Measurements from ENCODE around the gene ENOX1.

The ENOX1 gene

DNA sequence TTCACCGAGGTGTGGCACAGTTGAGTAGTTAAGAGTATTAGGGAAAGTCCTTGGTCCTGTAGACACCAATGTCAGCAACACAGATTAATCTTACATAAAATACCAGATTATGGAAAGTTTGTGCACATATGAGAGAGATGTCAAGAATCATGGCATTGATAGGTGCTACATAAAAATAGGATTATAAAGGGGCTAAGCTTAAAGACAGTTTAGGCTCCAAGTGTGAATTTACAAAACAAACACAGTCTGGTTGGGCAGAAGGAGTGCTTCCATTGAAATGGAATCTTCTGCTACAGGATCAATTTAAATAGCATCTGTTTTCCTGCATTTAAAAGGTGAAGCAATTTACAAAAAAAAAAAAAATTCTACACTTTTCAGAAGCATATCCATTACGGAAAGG, 470.5 kb downstream of the ENOX1 start:
- DNase-seq (ENCODE audit: low read depth, low spot score) = no peak

- no peak for DNase-seq (ENCODE audit: low read depth, low spot score)
Measured at GRCh38 chr13:43315522-43315921, 471.2 kb downstream of the ENOX1 start.

- DNase-seq (ENCODE audit: low read depth, low spot score) = no peak
Measured at GRCh38 chr13:43309311-43309710, 477.5 kb downstream of the ENOX1 start.

- DNase-seq (ENCODE audit: low read depth, low spot score) = no peak
Measured at GRCh38 chr13:43307921-43308433, 478.8 kb downstream of the ENOX1 start.

DNA sequence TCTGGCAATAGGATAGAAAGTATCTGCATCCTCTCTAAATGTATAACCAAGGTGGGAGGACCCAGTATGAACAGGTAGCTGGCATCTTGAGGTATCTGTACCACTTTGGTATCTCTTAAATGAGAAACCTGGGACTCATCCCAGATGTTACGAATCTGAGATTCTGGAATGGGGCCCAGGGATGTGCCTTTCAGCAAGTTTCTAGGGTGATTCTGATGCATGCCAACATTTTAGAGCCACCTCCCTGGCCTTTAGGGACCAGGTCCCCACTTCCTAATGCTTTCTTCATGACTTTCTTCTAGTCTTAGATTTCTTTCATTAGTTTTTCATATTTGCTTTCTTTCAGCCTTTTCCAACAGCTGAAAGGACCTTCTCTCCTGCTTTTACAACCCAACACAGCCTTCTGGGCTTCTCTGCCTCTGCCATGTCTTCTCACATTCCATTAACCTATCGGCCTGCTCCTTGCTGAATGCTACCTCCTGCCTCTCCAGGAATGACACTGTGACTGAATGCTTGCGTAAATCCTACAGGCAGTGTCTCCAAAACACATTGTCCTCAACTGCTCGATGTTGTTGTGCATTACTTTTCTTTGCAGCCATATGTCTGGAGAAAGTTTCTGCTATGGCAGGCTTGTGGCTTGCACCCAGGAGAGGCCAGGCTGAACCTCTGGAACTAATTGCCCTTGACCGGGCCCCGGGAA, 479.4 kb downstream of the ENOX1 start:
- DNase-seq (ENCODE audit: low read depth, low spot score) = no peak

- DNase-seq (ENCODE audit: low read depth, low spot score) = no peak
Measured at GRCh38 chr13:43306372-43306771, 480.4 kb downstream of the ENOX1 start.

DNA sequence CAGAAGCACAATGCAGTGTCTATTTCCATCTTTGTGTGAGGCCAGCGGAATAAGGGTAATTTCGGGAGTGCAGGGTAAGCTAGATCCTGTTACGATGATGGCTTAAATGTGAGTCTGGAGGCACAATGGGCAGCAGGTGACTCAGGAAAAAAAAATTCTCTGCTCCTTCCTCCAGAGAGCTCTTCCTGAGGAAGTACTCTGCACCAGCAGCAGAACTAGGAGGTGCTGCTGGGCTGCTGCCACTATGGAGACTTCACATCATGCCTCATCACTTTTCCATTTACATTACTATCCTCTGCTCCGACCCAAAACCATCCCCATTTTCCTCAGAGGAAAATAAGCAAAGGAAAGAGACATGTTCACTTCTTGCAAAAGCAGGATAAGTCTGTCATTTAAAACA, 481.4 kb downstream of the ENOX1 start:
- no peak for DNase-seq (ENCODE audit: low read depth, low spot score)

GRCh38 chr13:43304945-43305344, 481.8 kb downstream of the ENOX1 start:
- no peak for DNase-seq (ENCODE audit: low read depth, low spot score)

DNA sequence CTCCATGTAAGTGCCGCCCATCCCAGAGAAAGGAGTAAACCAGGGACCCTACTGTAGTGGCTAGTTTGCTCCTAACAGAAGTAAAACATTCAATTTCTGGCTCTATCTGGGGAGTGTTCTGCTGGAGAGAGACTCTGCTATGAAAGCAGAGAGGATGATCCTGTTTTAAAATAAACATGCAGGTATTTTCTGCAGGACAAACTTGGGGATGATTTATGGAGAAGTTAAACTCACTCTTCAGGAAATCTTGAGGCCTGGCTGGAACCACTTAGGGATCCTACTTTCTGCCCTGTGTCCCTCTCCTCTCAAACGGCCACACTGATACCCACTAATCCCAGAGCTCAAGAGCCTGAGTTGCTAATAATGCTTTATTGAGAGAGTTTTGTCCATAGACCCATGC, 482.3 kb downstream of the ENOX1 start:
- DNase-seq (ENCODE audit: low read depth, low spot score) = no peak

DNA sequence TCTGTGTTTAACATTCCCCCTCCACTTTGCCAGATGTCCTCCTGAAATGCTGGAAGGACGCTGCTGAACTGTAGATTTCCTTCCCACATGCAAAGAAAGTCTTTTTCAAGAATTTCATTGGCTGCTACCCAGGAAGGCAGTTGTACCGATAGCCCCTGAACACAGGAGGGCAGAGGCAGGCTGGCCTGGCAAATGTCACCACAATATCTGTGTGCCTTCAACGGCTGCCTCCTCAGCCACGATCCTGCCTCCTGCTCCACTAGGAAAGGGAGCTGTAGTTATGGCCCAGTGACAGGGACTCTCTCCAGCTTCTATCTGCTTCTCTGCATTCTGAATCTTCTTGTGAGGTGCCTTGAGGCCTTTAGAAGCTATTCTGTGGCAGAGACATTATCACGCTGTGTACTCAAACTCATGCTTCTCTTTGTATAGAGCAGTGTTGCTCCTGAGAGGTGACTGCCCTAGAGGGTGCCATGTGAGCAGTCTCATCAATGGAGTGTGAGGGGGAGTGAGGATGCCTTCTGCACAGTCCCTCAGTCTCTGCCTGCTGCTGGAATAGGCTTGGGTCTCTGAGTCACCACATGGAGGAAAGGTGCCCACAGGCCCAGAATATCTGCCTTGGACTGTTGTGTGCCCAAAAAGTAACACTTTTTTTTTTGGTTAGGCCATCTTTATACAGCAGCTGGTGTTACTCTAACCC, 483.6 kb downstream of the ENOX1 start:
- no peak for DNase-seq (ENCODE audit: low read depth, low spot score)

DNA sequence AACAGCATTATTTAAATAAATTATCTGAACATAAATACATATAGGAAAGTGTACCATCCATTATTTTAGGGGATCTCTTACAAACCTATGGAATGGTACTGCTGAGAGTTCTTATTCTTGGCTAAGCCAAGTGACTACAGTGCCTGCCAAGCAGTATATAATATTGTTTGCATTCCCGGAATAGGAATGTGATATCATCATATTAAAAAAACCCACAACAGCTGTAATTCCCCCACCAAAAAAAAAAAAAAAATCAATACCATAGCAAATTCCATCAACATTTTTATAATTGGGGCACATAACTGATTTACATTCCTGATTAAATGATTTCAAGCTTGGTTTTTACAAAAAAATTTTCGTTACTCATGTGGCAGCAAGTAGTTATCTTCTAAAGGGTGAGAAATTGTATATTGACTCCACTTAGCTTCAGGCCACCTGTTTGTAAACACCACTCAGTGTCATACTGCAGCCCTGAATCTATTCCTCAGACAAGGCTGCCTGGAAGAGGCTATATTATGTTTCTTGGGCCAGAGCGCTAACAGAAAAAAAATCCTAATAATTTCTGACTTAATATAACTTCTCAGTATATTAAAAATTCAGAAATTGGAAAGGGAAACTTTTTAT, 485.3 kb downstream of the ENOX1 start:
- DNase-seq (ENCODE audit: low read depth, low spot score) = no peak

- no peak for DNase-seq (ENCODE audit: low read depth, low spot score)
Measured at GRCh38 chr13:43300865-43301264, 485.9 kb downstream of the ENOX1 start.

GRCh38 chr13:43299374-43299773, 487.4 kb downstream of the ENOX1 start:
- DNase-seq (ENCODE audit: low read depth, low spot score) = no peak

DNA sequence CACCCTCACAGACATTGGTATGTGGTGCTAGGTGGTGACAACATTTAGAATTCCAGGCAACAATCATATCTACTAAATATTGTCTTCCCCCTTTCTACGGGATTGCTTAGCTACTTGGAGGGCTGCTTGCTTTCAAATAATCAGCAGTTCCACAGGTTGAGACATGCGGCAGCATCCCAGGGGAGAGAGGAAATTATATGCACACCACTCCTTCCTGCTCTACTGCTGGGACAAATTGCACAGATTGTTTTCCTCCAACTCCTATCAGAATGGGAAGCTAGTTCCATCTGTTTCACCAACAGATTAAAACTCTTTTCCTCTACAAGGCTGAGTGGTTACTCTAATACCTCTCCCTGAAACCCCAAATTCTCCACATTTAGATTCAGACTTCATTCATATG, 488.0 kb downstream of the ENOX1 start:
- no peak for DNase-seq (ENCODE audit: low read depth, low spot score)

DNA sequence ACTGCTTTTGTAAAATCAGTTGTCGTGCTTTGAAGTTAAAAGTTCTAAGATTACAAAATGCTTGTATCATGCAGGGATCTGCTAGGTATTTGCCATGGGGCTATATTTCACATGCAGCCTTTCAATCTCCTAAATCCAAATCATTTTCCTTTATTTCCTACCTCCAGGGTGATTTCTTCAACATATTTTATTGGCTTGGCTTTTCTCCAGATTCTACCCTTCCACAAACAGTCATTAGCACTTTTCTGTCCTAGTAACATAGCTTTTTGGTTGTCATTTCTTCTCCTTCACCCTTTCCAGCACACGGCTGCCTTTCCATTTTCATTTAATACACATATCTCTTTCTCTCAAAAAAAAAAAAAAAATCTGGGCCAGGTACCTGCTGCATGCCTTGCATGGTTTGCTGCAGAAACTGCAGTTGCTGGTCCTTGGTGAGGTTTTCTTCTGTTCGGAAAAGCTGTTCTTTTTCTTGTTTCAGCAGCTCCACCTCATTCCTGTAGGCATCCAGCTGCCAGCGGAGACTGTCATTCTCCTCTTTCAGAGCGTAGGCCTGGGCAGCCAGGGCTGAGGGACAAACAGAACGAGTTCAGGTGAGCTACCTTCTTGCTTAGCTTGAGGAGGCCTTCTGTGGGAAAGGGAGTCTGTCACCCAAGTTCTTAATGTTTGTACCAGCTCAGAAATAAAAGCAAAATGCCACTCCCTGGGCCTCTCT, 488.6 kb downstream of the ENOX1 start:
- no peak for DNase-seq (ENCODE audit: low read depth, low spot score)

DNA sequence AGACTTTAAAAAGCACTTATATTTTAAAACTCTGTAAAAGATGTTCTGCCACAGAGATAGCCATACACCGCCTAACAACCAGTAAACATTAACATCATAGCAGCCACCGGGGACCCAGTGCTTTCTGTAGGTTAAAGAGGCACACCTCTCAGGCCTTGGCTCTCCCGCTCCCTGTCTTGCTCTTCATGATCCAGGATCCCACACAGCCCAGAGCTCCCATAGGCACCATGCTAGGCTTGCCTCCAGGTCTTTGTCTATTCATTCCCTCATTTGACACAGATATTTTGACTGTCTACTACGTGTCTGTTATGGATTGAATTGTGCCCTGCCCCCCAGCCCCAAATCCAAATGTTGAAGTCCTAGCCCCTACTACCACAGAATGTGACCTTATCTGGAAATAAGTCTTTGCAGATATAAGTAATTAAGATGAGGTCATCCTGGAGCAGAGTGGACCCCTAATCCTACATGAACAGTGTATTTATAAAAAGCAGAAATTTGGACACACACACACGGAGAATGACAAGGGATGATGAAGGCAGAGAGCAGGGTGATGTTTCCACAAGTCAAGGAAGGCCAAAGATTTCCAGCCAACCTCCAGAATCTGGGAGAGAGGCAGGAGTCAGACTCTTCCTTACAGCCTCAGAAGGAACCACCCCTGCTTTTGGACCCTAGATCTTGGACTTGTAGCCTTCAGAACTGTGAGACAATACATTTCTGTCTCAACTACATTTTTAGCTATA, 490.8 kb downstream of the ENOX1 start:
- no peak for DNase-seq (ENCODE audit: low read depth, low spot score)

GRCh38 chr13:43295321-43295720, 491.5 kb downstream of the ENOX1 start:
- no peak for DNase-seq (ENCODE audit: low read depth, low spot score)

DNA sequence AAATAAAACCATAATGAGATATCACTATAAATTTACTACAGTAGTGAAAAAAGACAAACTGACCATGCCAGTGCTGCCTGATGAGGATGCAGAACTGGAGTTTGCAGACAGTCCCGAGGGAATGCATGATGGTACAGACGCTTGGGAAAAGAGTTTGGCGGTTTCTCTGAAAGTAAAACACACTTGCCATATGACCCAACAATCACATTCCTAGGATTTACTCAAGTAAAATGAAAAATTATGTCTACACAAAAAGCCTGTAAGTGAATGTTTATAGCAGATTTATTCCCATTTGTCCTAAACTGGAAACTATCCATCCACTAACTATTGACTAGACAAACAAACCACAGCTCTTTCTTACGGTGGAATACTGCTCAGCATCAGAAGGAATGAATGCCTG, 492.4 kb downstream of the ENOX1 start:
- no peak for DNase-seq (ENCODE audit: low read depth, low spot score)

GRCh38 chr13:43293986-43294385, 492.8 kb downstream of the ENOX1 start:
- no peak for DNase-seq (ENCODE audit: low read depth, low spot score)

DNA sequence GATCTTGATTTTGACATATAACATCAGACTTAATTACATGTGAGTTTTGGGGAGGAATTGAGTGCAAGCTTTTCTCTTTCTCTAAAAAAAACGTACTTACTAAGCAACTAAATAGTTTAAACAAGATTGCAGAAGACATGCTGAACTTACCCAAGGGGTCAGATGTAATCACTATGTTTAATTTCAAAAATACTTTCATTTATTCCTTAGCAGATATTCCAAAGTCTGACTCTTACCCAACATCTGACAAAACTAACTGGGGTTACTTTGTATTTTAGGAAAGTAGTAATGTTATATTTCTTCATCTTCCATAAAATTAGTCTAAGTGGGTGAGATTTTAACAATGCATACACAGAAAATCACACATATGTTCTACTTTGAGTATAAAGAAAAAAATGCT, 493.2 kb downstream of the ENOX1 start:
- DNase-seq (ENCODE audit: low read depth, low spot score) = no peak

DNA sequence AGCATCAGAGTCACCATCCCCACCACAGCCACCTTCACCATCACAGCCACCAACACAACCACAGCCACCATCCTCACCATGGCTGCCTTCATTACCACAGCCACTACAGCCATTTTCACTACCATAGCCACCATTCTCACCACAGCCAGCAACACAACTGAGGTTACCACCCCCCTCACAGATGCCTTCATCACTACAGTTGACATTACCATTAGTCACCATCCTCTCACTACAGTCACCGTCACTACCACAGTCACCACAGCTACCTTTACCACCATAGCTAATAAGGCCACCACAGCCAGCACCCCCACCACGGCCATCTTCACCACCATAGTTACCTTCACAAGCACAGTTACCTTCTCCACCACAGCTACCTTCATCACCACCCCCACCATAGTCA, 493.8 kb downstream of the ENOX1 start:
- DNase-seq (ENCODE audit: low read depth, low spot score) = no peak

Data from iPS DF 19.7 (cell line).